Caki2 (cell line): Measurements from ENCODE around the gene RIPK3. TPM values are rescaled to one million over a fixed set of nuclear protein-coding genes. Genes with fewer than 3 reads are reported as not detected.

Experiments used
- DNase-seq: peaks from one replicate; pipeline ENCODE4 v3.0.0-alpha.2; 2015; ENCODE audit warnings: low read depth
- in situ Hi-C: cut with HindIII; loops from 2 replicates; pipeline ENCODE4 v1.10.0; 2016; ENCODE audit warnings: low sequenced_read_pairs, low pct_unique_long_range_greater_than_20kb, mixed read lengths
- total RNA-seq: library from RNA; depleted of rRNA; stranded (reverse); fragments of >200 nt; shearing (Covaris generic); gene quantifications from 2 replicates; pipeline ENCODE4 v1.2.3, GENCODE V29; 2014; ENCODE audit warnings: low replicate concordance

RIPK3 gene
- total RNA-seq, 1 experiment from 2014 or later = not detected

GRCh38 chr14:24312736-24313507, 26.9 kb downstream of the RIPK3 start:
- in situ Hi-C loops = no loop called here
- DNase-seq = no peak

- DNase-seq = no peak
Measured at GRCh38 chr14:24311837-24312615, 27.8 kb downstream of the RIPK3 start.

GRCh38 chr14:24310646-24311604, 28.9 kb downstream of the RIPK3 start, which contains the start of gene LTB4R:
Gene LTB4R, plus strand, starts transcription at chr14:24311502. Its CDS starts 4,150 bp downstream, at chr14:24315652.
- DNase-seq = peak; percentile 36
- in situ Hi-C loops = no loop called here

More at GRCh38 chr14:24311837-24312615, 27.8 kb downstream of the RIPK3 start:
- in situ Hi-C loops = no loop called here

GRCh38 chr14:24310265-24310645, 29.5 kb downstream of the RIPK3 start:
- in situ Hi-C loops = no loop called here
- no peak for DNase-seq

- DNase-seq = no peak
- in situ Hi-C loops = no loop called here
Measured at GRCh38 chr14:24309538-24310264, 30.1 kb downstream of the RIPK3 start, which contains the start of gene LTB4R2. Gene LTB4R2, plus strand, starts transcription at chr14:24310140. Its CDS starts 525 bp downstream, at chr14:24310665.

GRCh38 chr14:24308342-24309124, 31.3 kb downstream of the RIPK3 start:
- in situ Hi-C loops = no loop called here
- no peak for DNase-seq

GRCh38 chr14:24307575-24308341, 32.0 kb downstream of the RIPK3 start, which contains the start of gene CIDEB:
Gene CIDEB, minus strand, starts transcription at chr14:24307977. Its CDS starts 119 bp downstream, at chr14:24307858.
- peak; percentile 74 for DNase-seq
- in situ Hi-C loops = no loop called here

- no peak for DNase-seq
- in situ Hi-C loops = no loop called here
Measured at GRCh38 chr14:24307156-24307574, 32.6 kb downstream of the RIPK3 start.

GRCh38 chr14:24304019-24304387, 35.8 kb downstream of the RIPK3 start:
- in situ Hi-C loops = no loop called here
- no peak for DNase-seq

GRCh38 chr14:24300326-24300980, 39.3 kb downstream of the RIPK3 start:
- DNase-seq = no peak
- in situ Hi-C loops = no loop called here

GRCh38 chr14:24299255-24300191, 40.3 kb downstream of the RIPK3 start, which contains the start of the genes DHRS1 and NOP9:
Gene DHRS1, minus strand, starts transcription at chr14:24299780. Its CDS starts 674 bp downstream, at chr14:24299106.
Gene NOP9, plus strand, starts transcription at chr14:24299850. Its CDS starts 105 bp downstream, at chr14:24299955.
- DNase-seq = peak; percentile 77
- in situ Hi-C loops = no loop called here

GRCh38 chr14:24298892-24299254, 40.9 kb downstream of the RIPK3 start:
- DNase-seq = peak; percentile 63
- in situ Hi-C loops = no loop called here

- in situ Hi-C loops = no loop called here
- peak; percentile 46 for DNase-seq
Measured at GRCh38 chr14:24297190-24297964, 42.4 kb downstream of the RIPK3 start.
